Activated B cell treated with CpG ODN at 0.5 μM for 24 hours (primary cell): ENCODE measurements around the gene LCN10. TPM values are rescaled to one million over a fixed set of nuclear protein-coding genes. Genes with fewer than 3 reads are reported as not detected.

Experiments
- ATAC-seq: fragments of 200-7000 bp; cut with Tn5 transposase; one replicate; pipeline ENCODE4 v1.10.0; 2021; ENCODE audit warnings: low read depth, mild to moderate bottlenecking, moderate library complexity
- CTCF ChIA-PET: fragments of 350-600 bp; sonication (Branson Sonifier 250); formaldehyde crosslinking; loops from one replicate; lab custom pipeline; 2021; ENCODE audit warnings: antibody characterized with exemption; lab: Charles Lee
- POLR2A ChIA-PET: fragments of 350-600 bp; sonication (Branson Sonifier 250); formaldehyde crosslinking; loops from one replicate; lab custom pipeline; 2021; ENCODE audit warnings: antibody characterized with exemption; lab: Charles Lee
- DNase-seq: peaks from one replicate; pipeline ENCODE4 v3.0.0; 2022
- H3K27ac Mint-ChIP-seq: one replicate; pipeline ENCODE4 v1.8.0; 2020; ENCODE audit warnings: mixed read lengths
- H3K27me3 Mint-ChIP-seq: one replicate; pipeline ENCODE4 v1.8.0; 2021; ENCODE audit warnings: mixed read lengths
- H3K36me3 Mint-ChIP-seq: one replicate; pipeline ENCODE4 v1.8.0; 2021; ENCODE audit warnings: low read depth, mixed read lengths
- H3K4me1 Mint-ChIP-seq: one replicate; pipeline ENCODE4 v1.8.0; 2021; ENCODE audit warnings: mixed read lengths
- H3K4me3 Mint-ChIP-seq: one replicate; pipeline ENCODE4 v1.8.0; 2020; ENCODE audit warnings: mild to moderate bottlenecking, mixed read lengths
- H3K9me3 Mint-ChIP-seq: one replicate; pipeline ENCODE4 v1.8.0; 2020; ENCODE audit warnings: mixed read lengths
- CTCF ChIP-seq: fragments of 200-600 bp; IDR thresholded peaks from one replicate; pipeline ENCODE4 v1.8.0; 2022; ENCODE audit warnings: antibody characterized with exemption, mild to moderate bottlenecking
- intact Hi-C: fragments of 100-400 bp; cut with micrococcal nuclease; formaldehyde crosslinking; loops from one replicate; pipeline ENCODE4 v1.15.1; 2024
- total RNA-seq: library from RNA; stranded (reverse); gene quantifications from 2 replicates; pipeline ENCODE4 v1.2.3, GENCODE V29; 2022

The LCN10 gene
- total RNA-seq, 1 donor from 2014 or later, result 15.9 TPM

- ATAC-seq (peak; percentile 80), DNase-seq (peak; percentile 97)
- H3K27ac Mint-ChIP-seq, result peak overlapping the region; percentile 66
- intact Hi-C loops, result loop anchor here (1.0 to 5.0 kb wide), 5 partner anchors 14 to 41 kb away; partner anchors contain the start of genes AGPAT2 and LCN10
- POLR2A ChIA-PET, result interaction anchor here (0.5 to 6.5 kb wide), 32 partner anchors 9 to 598 kb away, joined by 3 to 132 read pairs (median 4); partner anchors contain the start of genes AGPAT2, CLIC3, LCN10 and LCN15
- H3K36me3 Mint-ChIP-seq, result peaks cover 44% of the 10 kb centered on the region
- H3K9me3 Mint-ChIP-seq, result no peaks in the 10 kb centered on the region
- peaks cover 39% of the 10 kb centered on the region for H3K4me1 Mint-ChIP-seq
- H3K4me3 Mint-ChIP-seq, result peak overlapping the region; percentile 95
- H3K27me3 Mint-ChIP-seq, result no peaks in the 10 kb centered on the region
- TF ChIP-seq CTCF, result peak; percentile 51
- CTCF ChIA-PET, result interaction anchor here (1.0 to 4.0 kb wide), 5 partner anchors 14 to 32 kb away, joined by 3 to 22 read pairs (median 3); partner anchors contain the start of genes LCN10 and LCN8
Observed at GRCh38 chr9:136728080-136728547, 14.6 kb downstream of the LCN10 start.

- intact Hi-C loops, result loop anchor here (5.0 kb wide), 1 partner anchor 39 kb away; the partner anchor contains the start of gene AGPAT2
- H3K9me3 Mint-ChIP-seq, result no peaks in the 10 kb centered on the region
- ATAC-seq, result peak; percentile 38
- CTCF ChIA-PET, result interaction anchor here (0.6 to 4.0 kb wide), 3 partner anchors 23 to 309 kb away, joined by 3 to 22 read pairs (median 4); partner anchors contain the start of gene LCN8
- no peak for DNase-seq
- POLR2A ChIA-PET, result interaction anchor here (0.6 to 6.5 kb wide), 26 partner anchors 10 to 955 kb away, joined by 3 to 132 read pairs (median 6); partner anchors contain the start of genes AGPAT2, ANAPC2, EXD3 and LCN10
- no peak for TF ChIP-seq CTCF
- H3K27me3 Mint-ChIP-seq, result no peaks in the 10 kb centered on the region
- H3K4me1 Mint-ChIP-seq, result peaks cover 38% of the 10 kb centered on the region
- peaks cover 51% of the 10 kb centered on the region for H3K36me3 Mint-ChIP-seq
- peak overlapping the region; percentile 95 for H3K4me3 Mint-ChIP-seq
- H3K27ac Mint-ChIP-seq, result peak overlapping the region; percentile 92
Observed at GRCh38 chr9:136726631-136727191, 16.0 kb downstream of the LCN10 start.

GRCh38 chr9:136726118-136726517, 16.6 kb downstream of the LCN10 start:
- TF ChIP-seq CTCF, result no peak
- ChIA-PET POLR2A (interaction anchor here (0.6 to 6.5 kb wide), 15 partner anchors 10 to 497 kb away, joined by 3 to 132 read pairs (median 12); partner anchors contain the start of genes AGPAT2, ANAPC2, LCN10 and LCN15), CTCF (interaction anchor here (1.2 to 4.0 kb wide), 2 partner anchors 23 to 32 kb away, joined by 4 to 22 read pairs; partner anchors contain the start of gene LCN8)
- intact Hi-C loops, result loop anchor here (5.0 kb wide), 1 partner anchor 39 kb away; the partner anchor contains the start of gene AGPAT2
- Mint-ChIP-seq H3K36me3 (peaks cover 53% of the 10 kb centered on the region), H3K9me3 (no peaks in the 10 kb centered on the region), H3K4me3 (peak overlapping the region; percentile 95), H3K27me3 (no peaks in the 10 kb centered on the region), H3K4me1 (peaks cover 37% of the 10 kb centered on the region), H3K27ac (peak overlapping the region; percentile 92)
- ATAC-seq (no peak), DNase-seq (no peak)

GRCh38 chr9:136725612-136726011, 17.1 kb downstream of the LCN10 start:
- no peak overlapping the region for H3K27ac Mint-ChIP-seq
- intact Hi-C loops, result loop anchor here (1.0 to 5.0 kb wide), 2 partner anchors 29 to 38 kb away; partner anchors contain the start of gene AGPAT2
- DNase-seq, result no peak
- ChIA-PET POLR2A (interaction anchor here (0.6 to 1.4 kb wide), 2 partner anchors 24 to 38 kb away, joined by 3 to 4 read pairs; no protein-coding TSS in a partner anchor), CTCF (no interaction called here)
- TF ChIP-seq CTCF, result no peak
- no peaks in the 10 kb centered on the region for H3K9me3 Mint-ChIP-seq
- peaks cover 38% of the 10 kb centered on the region for H3K4me1 Mint-ChIP-seq
- ATAC-seq, result no peak
- H3K36me3 Mint-ChIP-seq, result peaks cover 57% of the 10 kb centered on the region
- peak overlapping the region; percentile 32 for H3K4me3 Mint-ChIP-seq
- H3K27me3 Mint-ChIP-seq, result no peaks in the 10 kb centered on the region
